OCI-LY7 (cell line): Measurements from ENCODE around the gene ITSN2.

Experiments
- CTCF ChIP-seq: fragments of 200-600 bp; sonication (generic); conservative IDR thresholded peaks from 2 replicates; pipeline ENCODE4 v1.5.1; 2014; ENCODE audit warnings: mild to moderate bottlenecking, antibody characterized with exemption, low read length, moderate library complexity, mixed read lengths
- EZH2phosphoT487 ChIP-seq: fragments of 200-600 bp; sonication (generic); IDR thresholded peaks from 2 replicates; pipeline ENCODE4 v1.6.1; 2018; ENCODE audit warnings: low read depth, borderline replicate concordance, mild to moderate bottlenecking, mixed run types, antibody characterized with exemption, low read length, moderate library complexity, mixed read lengths

GRCh38 chr2:24182507-24182906, 177.8 kb downstream of the ITSN2 start:
- TF ChIP-seq CTCF (no peak), EZH2phosphoT487 (no peak)
